ENCODE measurements around the gene ATG2B. TPM values are rescaled to one million over a fixed set of nuclear protein-coding genes. Genes with fewer than 3 reads are reported as not detected.
A peak's percentile ranks its signal among the peaks of the same experiment; 100 is the strongest.

The ATG2B gene
- total and polyA plus RNA-seq, 5 donors from 2014 or later, result 2.0 to 40.0 (median 2.3) TPM

- H3K36me3 ChIP-seq (ENCODE audit: control insufficient read depth, insufficient read depth, low read length), result peaks cover 86% of the 10 kb centered on the region
- no peaks in the 10 kb centered on the region for H3K4me1 ChIP-seq (ENCODE audit: control insufficient read depth, insufficient read depth, low read length, poor library complexity, severe bottlenecking)
- Mint-ChIP-seq H3K27me3 (no peaks in the 10 kb centered on the region), H3K36me3 (peaks cover 47% of the 10 kb centered on the region), H3K4me3 (no peak overlapping the region), H3K27ac (no peak overlapping the region), H3K4me1 (peaks cover 0 to 4% (median 0%) of the 10 kb centered on the region in 4 donors), H3K9me3 (no peaks in the 10 kb centered on the region)
- H3K27me3 ChIP-seq (ENCODE audit: control insufficient read depth, insufficient read depth, low read length), result no peaks in the 10 kb centered on the region
- H3K9me3 ChIP-seq (ENCODE audit: control insufficient read depth in 2 of 2, low read length in 2 of 2), result no peaks in the 10 kb centered on the region
- no peak for ATAC-seq (ENCODE audit: low read depth in 2 of 2)
- no peak overlapping the region for H3K27ac ChIP-seq (ENCODE audit: insufficient read depth, low read length, poor library complexity, severe bottlenecking)
- H3K4me3 ChIP-seq (ENCODE audit: low read depth, low read length), result no peak overlapping the region
- no peak for DNase-seq
Measured at GRCh38 chr14:96307434-96307833, 55.7 kb downstream of the ATG2B start.

DNA sequence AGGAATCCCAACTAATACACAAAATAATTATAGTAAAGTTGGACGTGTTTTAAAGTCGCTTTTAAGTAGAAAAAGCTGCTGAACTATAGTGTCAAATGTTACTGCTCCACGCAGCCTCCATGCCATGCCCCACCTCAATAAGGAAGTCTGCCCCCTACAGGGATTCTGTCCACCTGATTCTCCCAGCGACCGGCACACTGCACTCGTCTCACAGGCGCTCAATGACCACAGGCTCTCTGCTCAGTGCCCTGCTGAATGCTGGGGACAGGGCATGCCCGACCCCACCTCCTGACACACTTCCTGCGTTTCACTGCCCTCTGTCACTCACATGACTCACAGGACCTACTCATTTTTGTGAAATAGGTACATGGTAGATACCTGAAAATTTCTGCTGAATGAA lies 58.2 kb downstream of the ATG2B start:
- no peak overlapping the region for H3K27ac ChIP-seq (ENCODE audit: insufficient read depth, low read length, poor library complexity, severe bottlenecking)
- no peak overlapping the region for H3K4me3 ChIP-seq (ENCODE audit: low read depth, low read length)
- no peak for DNase-seq
- Mint-ChIP-seq H3K27ac (no peak overlapping the region), H3K9me3 (no peaks in the 10 kb centered on the region), H3K4me1 (peaks cover 0 to 2% (median 0%) of the 10 kb centered on the region in 4 donors), H3K36me3 (peaks cover 44% of the 10 kb centered on the region), H3K27me3 (no peaks in the 10 kb centered on the region), H3K4me3 (no peak overlapping the region)
- no peak for ATAC-seq (ENCODE audit: low read depth in 2 of 2)
- H3K9me3 ChIP-seq (ENCODE audit: control insufficient read depth in 2 of 2, low read length in 2 of 2), result no peaks in the 10 kb centered on the region
- H3K4me1 ChIP-seq (ENCODE audit: control insufficient read depth, insufficient read depth, low read length, poor library complexity, severe bottlenecking), result no peaks in the 10 kb centered on the region
- no peaks in the 10 kb centered on the region for H3K27me3 ChIP-seq (ENCODE audit: control insufficient read depth, insufficient read depth, low read length)
- peaks cover 77% of the 10 kb centered on the region for H3K36me3 ChIP-seq (ENCODE audit: control insufficient read depth, insufficient read depth, low read length)

DNA sequence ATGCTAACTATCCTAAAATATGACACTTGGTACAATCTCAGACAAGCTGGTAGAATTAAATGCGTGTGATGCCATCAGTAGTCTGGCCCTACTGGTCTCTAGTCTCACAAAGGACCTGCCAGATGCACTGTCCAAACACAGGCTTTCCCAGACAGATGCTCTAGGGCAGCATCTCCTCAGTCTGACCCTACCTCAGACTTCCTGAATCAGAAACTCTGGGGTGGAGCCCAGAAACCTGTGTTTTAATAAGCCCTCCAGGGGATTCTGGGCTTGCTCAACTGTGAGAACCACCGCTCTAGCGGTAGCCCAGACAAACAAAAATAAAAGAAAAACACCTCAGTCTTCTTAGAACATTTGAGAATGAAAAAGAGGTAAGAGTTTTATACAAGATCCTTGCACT lies 59.2 kb downstream of the ATG2B start:
- H3K27ac Mint-ChIP-seq, result no peak overlapping the region
- Histone ChIP-seq H3K27ac (ENCODE audit: insufficient read depth, low read length, poor library complexity, severe bottlenecking) (no peak overlapping the region), H3K4me1 (ENCODE audit: control insufficient read depth, insufficient read depth, low read length, poor library complexity, severe bottlenecking) (no peaks in the 10 kb centered on the region), H3K27me3 (ENCODE audit: control insufficient read depth, insufficient read depth, low read length) (no peaks in the 10 kb centered on the region), H3K36me3 (ENCODE audit: control insufficient read depth, insufficient read depth, low read length) (peaks cover 75% of the 10 kb centered on the region), H3K4me3 (ENCODE audit: low read depth, low read length) (no peak overlapping the region), H3K9me3 (ENCODE audit: control insufficient read depth in 2 of 2, low read length in 2 of 2) (no peaks in the 10 kb centered on the region)
- DNase-seq, result no peak
- ATAC-seq (ENCODE audit: low read depth in 2 of 2), result no peak
- H3K9me3 Mint-ChIP-seq, result no peaks in the 10 kb centered on the region
- H3K27me3 Mint-ChIP-seq, result no peaks in the 10 kb centered on the region
- H3K4me1 Mint-ChIP-seq, result no peaks in the 10 kb centered on the region
- H3K36me3 Mint-ChIP-seq, result peaks cover 42% of the 10 kb centered on the region
- H3K4me3 Mint-ChIP-seq, result no peak overlapping the region

DNA sequence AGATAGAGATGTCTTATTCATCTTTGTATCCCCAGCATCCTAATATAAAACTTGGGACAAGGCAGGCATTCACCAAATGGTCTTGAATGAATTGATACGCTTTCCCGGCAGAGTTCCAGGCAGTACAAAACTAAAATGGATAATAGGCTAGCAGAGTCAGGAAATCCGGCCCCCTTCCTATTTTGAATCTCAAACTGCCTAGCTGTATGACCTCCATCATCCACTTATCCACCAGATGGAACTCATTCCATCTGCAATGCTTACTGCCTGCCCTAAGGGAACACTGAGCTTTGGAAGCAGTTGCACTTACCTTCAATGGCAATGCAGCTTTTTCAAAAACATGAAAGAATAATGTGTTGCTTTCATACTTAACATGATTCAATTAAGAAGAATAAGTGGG lies 63.7 kb downstream of the ATG2B start:
- Mint-ChIP-seq H3K27ac (peak overlapping the region; percentile 0 to 69 (median 6)), H3K4me1 (peaks cover 0 to 6% (median 3%) of the 10 kb centered on the region in 4 donors), H3K27me3 (no peaks in the 10 kb centered on the region), H3K9me3 (no peaks in the 10 kb centered on the region), H3K36me3 (peaks cover 22% of the 10 kb centered on the region), H3K4me3 (no peak overlapping the region)
- Histone ChIP-seq H3K4me3 (ENCODE audit: low read depth, low read length) (no peak overlapping the region), H3K27ac (ENCODE audit: insufficient read depth, low read length, poor library complexity, severe bottlenecking) (no peak overlapping the region), H3K36me3 (ENCODE audit: control insufficient read depth, insufficient read depth, low read length) (peaks cover 45% of the 10 kb centered on the region), H3K27me3 (ENCODE audit: control insufficient read depth, insufficient read depth, low read length) (no peaks in the 10 kb centered on the region), H3K4me1 (ENCODE audit: control insufficient read depth, insufficient read depth, low read length, poor library complexity, severe bottlenecking) (no peaks in the 10 kb centered on the region), H3K9me3 (ENCODE audit: control insufficient read depth in 2 of 2, low read length in 2 of 2) (no peaks in the 10 kb centered on the region)
- DNase-seq (no peak), ATAC-seq (ENCODE audit: low read depth in 2 of 2) (no peak)

- H3K36me3 ChIP-seq (ENCODE audit: control insufficient read depth, insufficient read depth, low read length), result peaks cover 46% of the 10 kb centered on the region
- Mint-ChIP-seq H3K27ac (peak overlapping the region in 1 of 3 donors; percentile 69), H3K36me3 (peaks cover 26% of the 10 kb centered on the region), H3K9me3 (peaks cover 0 to 2% (median 0%) of the 10 kb centered on the region in 7 donors), H3K4me1 (peaks cover 0 to 6% (median 3%) of the 10 kb centered on the region in 4 donors), H3K4me3 (no peak overlapping the region), H3K27me3 (no peaks in the 10 kb centered on the region)
- no peaks in the 10 kb centered on the region for H3K9me3 ChIP-seq (ENCODE audit: control insufficient read depth in 2 of 2, low read length in 2 of 2)
- no peak overlapping the region for H3K4me3 ChIP-seq (ENCODE audit: low read depth, low read length)
- no peak overlapping the region for H3K27ac ChIP-seq (ENCODE audit: insufficient read depth, low read length, poor library complexity, severe bottlenecking)
- DNase-seq (no peak), ATAC-seq (ENCODE audit: low read depth in 2 of 2) (no peak)
- H3K27me3 ChIP-seq (ENCODE audit: control insufficient read depth, insufficient read depth, low read length), result no peaks in the 10 kb centered on the region
- no peaks in the 10 kb centered on the region for H3K4me1 ChIP-seq (ENCODE audit: control insufficient read depth, insufficient read depth, low read length, poor library complexity, severe bottlenecking)
Measured at GRCh38 chr14:96297997-96298515, 65.1 kb downstream of the ATG2B start.

- H3K4me3 Mint-ChIP-seq, result no peak overlapping the region
- H3K27me3 Mint-ChIP-seq, result no peaks in the 10 kb centered on the region
- H3K27me3 ChIP-seq (ENCODE audit: control insufficient read depth, insufficient read depth, low read length), result no peaks in the 10 kb centered on the region
- peaks cover 23% of the 10 kb centered on the region for H3K36me3 Mint-ChIP-seq
- H3K4me1 ChIP-seq (ENCODE audit: control insufficient read depth, insufficient read depth, low read length, poor library complexity, severe bottlenecking), result no peaks in the 10 kb centered on the region
- peaks cover 0 to 2% (median 0%) of the 10 kb centered on the region in 7 donors for H3K9me3 Mint-ChIP-seq
- no peak overlapping the region for H3K27ac ChIP-seq (ENCODE audit: insufficient read depth, low read length, poor library complexity, severe bottlenecking)
- DNase-seq, result peak in 2 of 3 donors; percentile 39 to 44
- H3K27ac Mint-ChIP-seq, result no peak overlapping the region
- peak in 1 of 2 donors; percentile 39 for ATAC-seq (ENCODE audit: low read depth in 2 of 2)
- peaks cover 37% of the 10 kb centered on the region for H3K36me3 ChIP-seq (ENCODE audit: control insufficient read depth, insufficient read depth, low read length)
- H3K4me3 ChIP-seq (ENCODE audit: low read depth, low read length), result no peak overlapping the region
- peaks cover 0 to 6% (median 3%) of the 10 kb centered on the region in 4 donors for H3K4me1 Mint-ChIP-seq
- H3K9me3 ChIP-seq (ENCODE audit: control insufficient read depth in 2 of 2, low read length in 2 of 2), result no peaks in the 10 kb centered on the region
Measured at GRCh38 chr14:96297000-96297399, 66.1 kb downstream of the ATG2B start.

GRCh38 chr14:96294246-96294645 lies 68.9 kb downstream of the ATG2B start:
- Mint-ChIP-seq H3K27ac (no peak overlapping the region), H3K27me3 (no peaks in the 10 kb centered on the region), H3K36me3 (peaks cover 30% of the 10 kb centered on the region), H3K4me3 (no peak overlapping the region), H3K4me1 (peaks cover 0 to 6% (median 3%) of the 10 kb centered on the region in 4 donors), H3K9me3 (peaks cover 0 to 2% (median 0%) of the 10 kb centered on the region in 7 donors)
- no peaks in the 10 kb centered on the region for H3K4me1 ChIP-seq (ENCODE audit: control insufficient read depth, insufficient read depth, low read length, poor library complexity, severe bottlenecking)
- no peaks in the 10 kb centered on the region for H3K27me3 ChIP-seq (ENCODE audit: control insufficient read depth, insufficient read depth, low read length)
- no peaks in the 10 kb centered on the region for H3K9me3 ChIP-seq (ENCODE audit: control insufficient read depth in 2 of 2, low read length in 2 of 2)
- no peak overlapping the region for H3K27ac ChIP-seq (ENCODE audit: insufficient read depth, low read length, poor library complexity, severe bottlenecking)
- no peak overlapping the region for H3K4me3 ChIP-seq (ENCODE audit: low read depth, low read length)
- ATAC-seq (ENCODE audit: low read depth in 2 of 2) (no peak), DNase-seq (no peak)
- H3K36me3 ChIP-seq (ENCODE audit: control insufficient read depth, insufficient read depth, low read length), result peaks cover 48% of the 10 kb centered on the region

- no peaks in the 10 kb centered on the region for H3K9me3 ChIP-seq (ENCODE audit: control insufficient read depth in 2 of 2, low read length in 2 of 2)
- Mint-ChIP-seq H3K27ac (peak overlapping the region in 1 of 3 donors; percentile 17), H3K9me3 (no peaks in the 10 kb centered on the region), H3K27me3 (no peaks in the 10 kb centered on the region), H3K36me3 (peaks cover 48% of the 10 kb centered on the region), H3K4me1 (peaks cover 0 to 2% (median 0%) of the 10 kb centered on the region in 4 donors), H3K4me3 (no peak overlapping the region)
- no peak overlapping the region for H3K27ac ChIP-seq (ENCODE audit: insufficient read depth, low read length, poor library complexity, severe bottlenecking)
- peaks cover 73% of the 10 kb centered on the region for H3K36me3 ChIP-seq (ENCODE audit: control insufficient read depth, insufficient read depth, low read length)
- no peak overlapping the region for H3K4me3 ChIP-seq (ENCODE audit: low read depth, low read length)
- no peak for ATAC-seq (ENCODE audit: low read depth in 2 of 2)
- H3K4me1 ChIP-seq (ENCODE audit: control insufficient read depth, insufficient read depth, low read length, poor library complexity, severe bottlenecking), result no peaks in the 10 kb centered on the region
- H3K27me3 ChIP-seq (ENCODE audit: control insufficient read depth, insufficient read depth, low read length), result no peaks in the 10 kb centered on the region
- no peak for DNase-seq
Measured at GRCh38 chr14:96287856-96288255, 75.3 kb downstream of the ATG2B start.
